ENCODE measurements around the gene COL9A3. TPM values are rescaled to one million over a fixed set of nuclear protein-coding genes. Genes with fewer than 3 reads are reported as not detected.

Gene COL9A3
- polyA plus RNA-seq, 1 donor from 2014 or later, result 3.1 TPM

- Histone ChIP-seq H4K20me1 (ENCODE audit: insufficient read depth) (no peaks in the 10 kb centered on the region), H3K27ac (ENCODE audit: low read length) (no peak overlapping the region)
Measured at GRCh38 chr20:62836967-62837490, 20.2 kb downstream of the COL9A3 start.

GRCh38 chr20:62837790-62838127 lies 20.9 kb downstream of the COL9A3 start:
- Histone ChIP-seq H3K27me3 (ENCODE audit: insufficient read depth, low read depth, low read length) (no peaks in the 10 kb centered on the region), H3K9ac (ENCODE audit: low read length) (no peak overlapping the region), H3K4me3 (ENCODE audit: low read length) (no peak overlapping the region), H2AFZ (ENCODE audit: low read depth, low read length) (no peak overlapping the region), H3F3A (ENCODE audit: insufficient read depth, low read length, poor library complexity, severe bottlenecking) (no peaks in the 10 kb centered on the region), H3K4me2 (ENCODE audit: low read length) (no peak overlapping the region), H4K20me1 (ENCODE audit: insufficient read depth) (no peaks in the 10 kb centered on the region), H3K79me2 (replicated peaks; ENCODE audit: insufficient read depth, low read length) (no peaks in the 10 kb centered on the region), H3K27ac (ENCODE audit: low read length) (no peak overlapping the region), H3K9me2 (ENCODE audit: insufficient read depth, low read length) (no peaks in the 10 kb centered on the region), H3K9me3 (ENCODE audit: low read length) (no peaks in the 10 kb centered on the region), H3K36me3 (ENCODE audit: insufficient read depth, low read length) (no peaks in the 10 kb centered on the region)
- no peak for TF ChIP-seq EP300 (conservative IDR thresholded peaks at IDR 0.05; ENCODE audit: poor library complexity, severe bottlenecking)
- TF ChIP-seq CTCF (IDR thresholded peaks at IDR 0.05; ENCODE audit: poor library complexity, severe bottlenecking), result no peak
- TF ChIP-seq REST (IDR thresholded peaks at IDR 0.05; ENCODE audit: borderline replicate concordance), result no peak
- TF ChIP-seq TAF1 (IDR thresholded peaks at IDR 0.05; ENCODE audit: low read depth), result no peak
- TF ChIP-seq EZH2 (IDR thresholded peaks at IDR 0.05; ENCODE audit: borderline replicate concordance, insufficient read depth, low read length, poor library complexity, severe bottlenecking), result no peak
- TF ChIP-seq MXI1 (conservative IDR thresholded peaks at IDR 0.05; ENCODE audit: poor library complexity, severe bottlenecking), result no peak
- no peak for TF ChIP-seq RAD21 (conservative IDR thresholded peaks at IDR 0.05)
- no peak for TF ChIP-seq SMC3 (conservative IDR thresholded peaks at IDR 0.05; ENCODE audit: poor library complexity)
- TF ChIP-seq POLR2AphosphoS5 (IDR thresholded peaks at IDR 0.05), result no peak

More at GRCh38 chr20:62836967-62837490, 20.2 kb downstream of the COL9A3 start:
- H3K36me3 ChIP-seq (ENCODE audit: insufficient read depth, low read length), result no peaks in the 10 kb centered on the region
- TF ChIP-seq REST (IDR thresholded peaks at IDR 0.05; ENCODE audit: borderline replicate concordance), result no peak
- no peak for TF ChIP-seq MXI1 (conservative IDR thresholded peaks at IDR 0.05; ENCODE audit: poor library complexity, severe bottlenecking)
- TF ChIP-seq EZH2 (IDR thresholded peaks at IDR 0.05; ENCODE audit: borderline replicate concordance, insufficient read depth, low read length, poor library complexity, severe bottlenecking), result no peak
- TF ChIP-seq SMC3 (conservative IDR thresholded peaks at IDR 0.05; ENCODE audit: poor library complexity), result no peak
- no peak overlapping the region for H3K4me2 ChIP-seq (ENCODE audit: low read length)
- no peaks in the 10 kb centered on the region for H3K79me2 ChIP-seq (replicated peaks; ENCODE audit: insufficient read depth, low read length)
- no peaks in the 10 kb centered on the region for H3K27me3 ChIP-seq (ENCODE audit: insufficient read depth, low read depth, low read length)
- no peak overlapping the region for H2AFZ ChIP-seq (ENCODE audit: low read depth, low read length)
- H3K4me3 ChIP-seq (ENCODE audit: low read length), result no peak overlapping the region
- H3K9ac ChIP-seq (ENCODE audit: low read length), result no peak overlapping the region
- no peaks in the 10 kb centered on the region for H3F3A ChIP-seq (ENCODE audit: insufficient read depth, low read length, poor library complexity, severe bottlenecking)
- no peaks in the 10 kb centered on the region for H3K9me3 ChIP-seq (ENCODE audit: low read length)
- H3K9me2 ChIP-seq (ENCODE audit: insufficient read depth, low read length), result no peaks in the 10 kb centered on the region

Data from neural cell (in vitro differentiated cells).